ENCODE results near the gene CYLD.

- TF ChIP-seq CTCF (IDR thresholded peaks at IDR 0.05; ENCODE audit: low read depth, low read length) (no peak), EZH2phosphoT487 (IDR thresholded peaks at IDR 0.05; ENCODE audit: low read depth) (no peak)
These were observed 58.2 kb downstream of the CYLD start for GRCh38 chr16:50800074-50800473.

Data from OCI-LY3 (cell line).